Measurements from ENCODE around the gene ULK2.
A peak's percentile ranks its signal among the peaks of the same experiment; 100 is the strongest.
"Not testable (repeated sequence)": the region's sequence is repeated elsewhere in the genome, so short reads cannot be mapped to it uniquely, and the experiment has no call there.

Gene ULK2

GRCh38 chr17:19890001-19890400 is 22.3 kb upstream of the ULK2 start:
- not testable (repeated sequence) for H3K27ac ChIP-seq (ENCODE audit: low read depth, low read length); H3K4me2 ChIP-seq (ENCODE audit: low read length); H2BK5ac ChIP-seq (ENCODE audit: low read depth, low read length, poor library complexity); H3K14ac ChIP-seq (ENCODE audit: low read length); H2BK120ac ChIP-seq (ENCODE audit: insufficient read depth, low read length, poor library complexity); H4K8ac ChIP-seq (ENCODE audit: low read depth, low read length); H3K27me3 ChIP-seq (ENCODE audit: insufficient read depth, low read length); H3K9me3 ChIP-seq (ENCODE audit: insufficient read depth, low read depth, low read length); H3K23ac ChIP-seq (ENCODE audit: low read length); H3K36me3 ChIP-seq (ENCODE audit: control insufficient read depth in 1 of 2, insufficient read depth in 2 of 2, low read length in 2 of 2); H4K91ac ChIP-seq (ENCODE audit: low read depth, low read length); H2AFZ ChIP-seq (ENCODE audit: insufficient read depth, low read length, poor library complexity); DNase-seq; H2AK5ac ChIP-seq (ENCODE audit: low read length); H3K9ac ChIP-seq (ENCODE audit: low read length); H3K79me1 ChIP-seq (ENCODE audit: low read length); H3K4me3 ChIP-seq (ENCODE audit: low read depth, low read length); H3K4me1 ChIP-seq (ENCODE audit: control insufficient read depth in 1 of 2, insufficient read depth in 2 of 2, low read length in 2 of 2); H3K18ac ChIP-seq (ENCODE audit: low read length); H3K79me2 ChIP-seq (ENCODE audit: control insufficient read depth, insufficient read depth, low read length, poor library complexity); H2BK12ac ChIP-seq (ENCODE audit: low read length); H3K4ac ChIP-seq (ENCODE audit: low read depth, low read length); H4K12ac ChIP-seq (ENCODE audit: low read depth, low read length)
- no CpG with 5 or more reads among the region's 5 CpGs for WGBS (ENCODE audit: extremely low coverage, insufficient coverage, insufficient read length)

GRCh38 chr17:19886116-19886515 is 18.4 kb upstream of the ULK2 start:
- Histone ChIP-seq H4K91ac (ENCODE audit: low read depth, low read length) (no peak overlapping the region), H3K4me1 (ENCODE audit: control insufficient read depth in 1 of 2, insufficient read depth in 2 of 2, low read length in 2 of 2) (peaks cover 0 to 2% of the 10 kb centered on the region in 2 experiments), H3K18ac (ENCODE audit: low read length) (no peak overlapping the region), H3K36me3 (ENCODE audit: control insufficient read depth in 1 of 2, insufficient read depth in 2 of 2, low read length in 2 of 2) (no peaks in the 10 kb centered on the region), H4K12ac (ENCODE audit: low read depth, low read length) (no peak overlapping the region), H3K4ac (ENCODE audit: low read depth, low read length) (no peak overlapping the region), H2BK5ac (ENCODE audit: low read depth, low read length, poor library complexity) (no peak overlapping the region), H2AK5ac (ENCODE audit: low read length) (no peak overlapping the region), H3K23ac (ENCODE audit: low read length) (no peak overlapping the region), H3K14ac (ENCODE audit: low read length) (no peak overlapping the region), H3K27ac (ENCODE audit: low read depth, low read length) (no peak overlapping the region), H2AFZ (ENCODE audit: insufficient read depth, low read length, poor library complexity) (no peak overlapping the region), H2BK120ac (ENCODE audit: insufficient read depth, low read length, poor library complexity) (no peak overlapping the region), H3K27me3 (ENCODE audit: insufficient read depth, low read length) (no peaks in the 10 kb centered on the region), H3K9ac (ENCODE audit: low read length) (no peak overlapping the region), H3K79me2 (ENCODE audit: control insufficient read depth, insufficient read depth, low read length, poor library complexity) (no peaks in the 10 kb centered on the region), H3K79me1 (ENCODE audit: low read length) (no peaks in the 10 kb centered on the region), H3K9me3 (ENCODE audit: insufficient read depth, low read depth, low read length) (no peaks in the 10 kb centered on the region), H4K8ac (ENCODE audit: low read depth, low read length) (no peak overlapping the region), H3K4me2 (ENCODE audit: low read length) (no peak overlapping the region), H2BK12ac (ENCODE audit: low read length) (no peak overlapping the region), H3K4me3 (ENCODE audit: low read depth, low read length) (no peak overlapping the region)
- no peak for DNase-seq

- no peaks in the 10 kb centered on the region for H3K79me2 ChIP-seq (ENCODE audit: control insufficient read depth, insufficient read depth, low read length, poor library complexity)
- H3K4me3 ChIP-seq (ENCODE audit: low read depth, low read length): no peak overlapping the region
- no peak overlapping the region for H3K4me2 ChIP-seq (ENCODE audit: low read length)
- WGBS (ENCODE audit: extremely low coverage, insufficient coverage, insufficient read length): no CpG with 5 or more reads among the region's 8 CpGs
- no peak overlapping the region for H3K9ac ChIP-seq (ENCODE audit: low read length)
- no peak overlapping the region for H2AFZ ChIP-seq (ENCODE audit: insufficient read depth, low read length, poor library complexity)
- H3K9me3 ChIP-seq (ENCODE audit: insufficient read depth, low read depth, low read length): no peaks in the 10 kb centered on the region
- no peak overlapping the region for H3K23ac ChIP-seq (ENCODE audit: low read length)
- no peak overlapping the region for H4K12ac ChIP-seq (ENCODE audit: low read depth, low read length)
- no peak overlapping the region for H3K4ac ChIP-seq (ENCODE audit: low read depth, low read length)
- H3K27me3 ChIP-seq (ENCODE audit: insufficient read depth, low read length): peaks cover 2% of the 10 kb centered on the region
- no peaks in the 10 kb centered on the region for H3K79me1 ChIP-seq (ENCODE audit: low read length)
- no peak overlapping the region for H4K91ac ChIP-seq (ENCODE audit: low read depth, low read length)
- no peak overlapping the region for H2BK5ac ChIP-seq (ENCODE audit: low read depth, low read length, poor library complexity)
- no peaks in the 10 kb centered on the region for H3K4me1 ChIP-seq (ENCODE audit: control insufficient read depth in 1 of 2, insufficient read depth in 2 of 2, low read length in 2 of 2)
- H2AK5ac ChIP-seq (ENCODE audit: low read length): no peak overlapping the region
- DNase-seq: peak in 1 of 2 donors; percentile 16
- no peak overlapping the region for H2BK120ac ChIP-seq (ENCODE audit: insufficient read depth, low read length, poor library complexity)
- H3K14ac ChIP-seq (ENCODE audit: low read length): no peak overlapping the region
- no peak overlapping the region for H4K8ac ChIP-seq (ENCODE audit: low read depth, low read length)
- no peak overlapping the region for H3K27ac ChIP-seq (ENCODE audit: low read depth, low read length)
- H3K36me3 ChIP-seq (ENCODE audit: control insufficient read depth in 1 of 2, insufficient read depth in 2 of 2, low read length in 2 of 2): no peaks in the 10 kb centered on the region
- no peak overlapping the region for H2BK12ac ChIP-seq (ENCODE audit: low read length)
- no peak overlapping the region for H3K18ac ChIP-seq (ENCODE audit: low read length)
Measured at GRCh38 chr17:19883537-19884215, 15.9 kb upstream of the ULK2 start.

- no peak overlapping the region for H3K18ac ChIP-seq (ENCODE audit: low read length)
- no peak overlapping the region for H3K14ac ChIP-seq (ENCODE audit: low read length)
- H3K36me3 ChIP-seq (ENCODE audit: control insufficient read depth in 1 of 2, insufficient read depth in 2 of 2, low read length in 2 of 2): no peaks in the 10 kb centered on the region
- H3K79me1 ChIP-seq (ENCODE audit: low read length): no peaks in the 10 kb centered on the region
- no peak for DNase-seq
- H4K91ac ChIP-seq (ENCODE audit: low read depth, low read length): no peak overlapping the region
- no peaks in the 10 kb centered on the region for H3K9me3 ChIP-seq (ENCODE audit: insufficient read depth, low read depth, low read length)
- no peak overlapping the region for H3K23ac ChIP-seq (ENCODE audit: low read length)
- no peak overlapping the region for H3K4me3 ChIP-seq (ENCODE audit: low read depth, low read length)
- no peak overlapping the region for H3K4me2 ChIP-seq (ENCODE audit: low read length)
- no peaks in the 10 kb centered on the region for H3K79me2 ChIP-seq (ENCODE audit: control insufficient read depth, insufficient read depth, low read length, poor library complexity)
- no CpG with 5 or more reads among the region's 4 CpGs for WGBS (ENCODE audit: extremely low coverage, insufficient coverage, insufficient read length)
- no peak overlapping the region for H2AFZ ChIP-seq (ENCODE audit: insufficient read depth, low read length, poor library complexity)
- H2BK5ac ChIP-seq (ENCODE audit: low read depth, low read length, poor library complexity): no peak overlapping the region
- H3K9ac ChIP-seq (ENCODE audit: low read length): no peak overlapping the region
- H2BK12ac ChIP-seq (ENCODE audit: low read length): no peak overlapping the region
- no peaks in the 10 kb centered on the region for H3K4me1 ChIP-seq (ENCODE audit: control insufficient read depth in 1 of 2, insufficient read depth in 2 of 2, low read length in 2 of 2)
- no peak overlapping the region for H3K27ac ChIP-seq (ENCODE audit: low read depth, low read length)
- H2BK120ac ChIP-seq (ENCODE audit: insufficient read depth, low read length, poor library complexity): no peak overlapping the region
- H4K8ac ChIP-seq (ENCODE audit: low read depth, low read length): no peak overlapping the region
- H3K27me3 ChIP-seq (ENCODE audit: insufficient read depth, low read length): peaks cover 2% of the 10 kb centered on the region
- no peak overlapping the region for H4K12ac ChIP-seq (ENCODE audit: low read depth, low read length)
- no peak overlapping the region for H3K4ac ChIP-seq (ENCODE audit: low read depth, low read length)
- no peak overlapping the region for H2AK5ac ChIP-seq (ENCODE audit: low read length)
Measured at GRCh38 chr17:19880393-19880792, 12.7 kb upstream of the ULK2 start.

All from trophoblast cell (in vitro differentiated cells and primary cell).